OCI-LY7 (cell line): ENCODE results near the gene RRP9. TPM values are rescaled to one million over a fixed set of nuclear protein-coding genes. Genes with fewer than 3 reads are reported as not detected.

Experiments used
- BruUV-seq: library from RNA; stranded (reverse); fragments of 400-500 nt; replicated peaks from 2 replicates; lab custom pipeline; 2021; lab: Mats Ljungman, UMichigan
- CTCF ChIA-PET: fragments of 300-600 bp; sonication (Branson Sonifier 250); formaldehyde crosslinking; loops from one replicate; lab custom pipeline; 2022; ENCODE audit warnings: antibody characterized with exemption; ENCODE audit not compliant: unreplicated experiment; lab: Charles Lee
- POLR2A ChIA-PET: fragments of 300-600 bp; sonication (Branson Sonifier 250); formaldehyde crosslinking; loops from one replicate; lab custom pipeline; 2022; ENCODE audit warnings: antibody characterized with exemption; lab: Charles Lee
- DNase-seq: peaks from one replicate; pipeline ENCODE4 v3.0.0-alpha.2; 2015; ENCODE audit warnings: low spot score
- H2AFZ ChIP-seq: fragments of 200-600 bp; sonication (generic), shearing (Covaris generic); 2 replicates; pipeline ENCODE4 v1.6.1; 2014; ENCODE audit warnings: mild to moderate bottlenecking, antibody characterized with exemption, low read length, moderate library complexity
- H3K27ac ChIP-seq: fragments of 200-600 bp; sonication (generic); 2 replicates; pipeline ENCODE4 v1.5.1; 2014; ENCODE audit warnings: mixed run types, low read depth, mild to moderate bottlenecking, moderate library complexity, low read length, inconsistent platforms; ENCODE audit not compliant: poor library complexity, severe bottlenecking
- H3K36me3 ChIP-seq: fragments of 200-600 bp; sonication (generic); 2 replicates; pipeline ENCODE4 v1.6.1; 2014; ENCODE audit warnings: mild to moderate bottlenecking, antibody characterized with exemption, low read length, moderate library complexity, mixed read lengths; ENCODE audit not compliant: insufficient read depth
- H3K4me1 ChIP-seq: fragments of 200-600 bp; sonication (generic); 2 replicates; pipeline ENCODE4 v1.5.1; 2014; ENCODE audit warnings: mild to moderate bottlenecking, low read length; ENCODE audit not compliant: insufficient read depth, poor library complexity, severe bottlenecking
- H3K4me2 ChIP-seq: fragments of 200-600 bp; sonication (generic); 2 replicates; pipeline ENCODE4 v1.6.1; 2014; ENCODE audit warnings: mild to moderate bottlenecking, low read length
- H3K4me3 ChIP-seq: fragments of 200-600 bp; sonication (generic); 2 replicates; pipeline ENCODE4 v1.5.1; 2014; ENCODE audit warnings: mild to moderate bottlenecking, low read depth, low read length; ENCODE audit not compliant: poor library complexity, severe bottlenecking
- H3K79me2 ChIP-seq: fragments of 200-600 bp; sonication (generic); 2 replicates; pipeline ENCODE4 v1.6.1; 2016; ENCODE audit warnings: low read depth, mild to moderate bottlenecking, low read length, moderate library complexity, mixed read lengths; ENCODE audit not compliant: insufficient read depth
- H3K9me2 ChIP-seq: fragments of 200-600 bp; sonication (generic); 2 replicates; pipeline ENCODE4 v1.6.1; 2016; ENCODE audit warnings: mild to moderate bottlenecking, low read length, mixed read lengths; ENCODE audit not compliant: insufficient read depth
- H3K9me3 ChIP-seq: fragments of 200-600 bp; sonication (generic); 2 replicates; pipeline ENCODE4 v1.6.1; 2014; ENCODE audit warnings: mild to moderate bottlenecking, mixed run types, low read length, mixed read lengths
- H4K20me1 ChIP-seq: fragments of 200-600 bp; sonication (generic); 2 replicates; pipeline ENCODE4 v1.6.1; 2014; ENCODE audit warnings: mild to moderate bottlenecking, antibody characterized with exemption, low read length, moderate library complexity, mixed read lengths; ENCODE audit not compliant: insufficient read depth
- CTCF ChIP-seq: fragments of 200-600 bp; sonication (generic); conservative IDR thresholded peaks from 2 replicates; pipeline ENCODE4 v1.5.1; 2014; ENCODE audit warnings: mild to moderate bottlenecking, antibody characterized with exemption, low read length, moderate library complexity, mixed read lengths
- EZH2phosphoT487 ChIP-seq: fragments of 200-600 bp; sonication (generic); IDR thresholded peaks from 2 replicates; pipeline ENCODE4 v1.6.1; 2018; ENCODE audit warnings: low read depth, borderline replicate concordance, mild to moderate bottlenecking, mixed run types, antibody characterized with exemption, low read length, moderate library complexity, mixed read lengths
- intact Hi-C: fragments of 100-400 bp; cut with micrococcal nuclease; formaldehyde crosslinking; loops from one replicate; pipeline ENCODE4 v1.10.0; 2022; ENCODE audit not compliant: unreplicated experiment
- total RNA-seq, 2 experiments: library from RNA; depleted of rRNA in 1 of 2; stranded (reverse); fragments of >200 nt in 1 of 2; shearing (Covaris generic) in 1 of 2; gene quantifications; 2 replicates each; pipeline ENCODE4 v1.2.3, GENCODE V29; 2014 to 2022

The RRP9 gene
- total RNA-seq, 2 experiments from 2014 or later, result 34.4 to 41.1 TPM

DNA sequence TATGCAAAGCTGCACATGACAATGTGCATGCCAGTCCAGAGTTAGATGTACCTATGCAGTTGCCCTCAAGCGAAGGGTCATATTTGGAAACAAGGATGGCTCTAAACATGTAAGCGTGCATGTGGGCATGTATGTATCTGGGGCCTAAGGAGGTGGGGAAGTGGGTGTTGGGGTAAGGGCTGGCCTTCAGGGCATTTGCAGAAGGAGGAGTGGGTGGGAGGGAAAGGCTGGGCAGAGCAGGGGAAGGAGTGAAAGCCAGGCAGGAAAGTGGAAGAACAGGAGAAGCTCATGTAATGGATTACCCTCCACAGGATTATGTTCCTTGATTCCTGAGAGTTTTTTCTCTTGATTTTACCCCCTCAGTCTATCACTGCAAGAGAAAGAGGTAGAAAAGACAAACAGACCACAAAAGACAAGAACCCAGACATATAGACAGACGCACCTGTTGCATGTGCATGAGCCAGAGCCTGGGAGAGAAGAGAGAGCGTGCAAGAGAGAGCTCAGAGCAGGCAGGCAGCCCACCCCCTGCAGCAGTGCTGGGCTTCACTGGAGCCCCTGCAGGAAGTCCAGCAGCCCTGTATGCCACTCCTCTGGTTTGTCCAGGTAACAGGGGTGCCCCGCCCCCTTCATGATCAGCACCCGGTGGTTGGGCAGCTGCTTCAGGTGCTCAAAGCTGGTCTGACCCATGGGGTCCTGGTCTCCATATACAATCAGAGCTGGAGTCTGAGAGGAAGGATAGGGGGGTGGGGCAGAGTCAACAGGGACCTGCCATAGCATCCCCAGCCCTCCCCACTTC lies 27.4 kb upstream of the RRP9 start:
- Histone ChIP-seq H3K4me2 (no peak overlapping the region), H3K79me2 (no peaks in the 10 kb centered on the region), H3K4me1 (peaks cover 11% of the 10 kb centered on the region), H3K27ac (no peak overlapping the region), H3K36me3 (no peaks in the 10 kb centered on the region), H3K9me3 (no peaks in the 10 kb centered on the region), H4K20me1 (no peaks in the 10 kb centered on the region), H3K9me2 (no peaks in the 10 kb centered on the region), H3K4me3 (no peak overlapping the region), H2AFZ (no peak overlapping the region)
- TF ChIP-seq CTCF (no peak), EZH2phosphoT487 (no peak)
- POLR2A ChIA-PET, result no interaction called here
- intact Hi-C loops, result no loop called here
- TSS peak; percentile 75 for BruUV-seq
- no peak for DNase-seq
- CTCF ChIA-PET, result interaction anchor here (0.5 to 0.6 kb wide), 2 partner anchors 14 to 25 kb away, joined by 3 to 4 read pairs; no protein-coding TSS in a partner anchor

GRCh38 chr3:51968170-51968775 lies 26.6 kb upstream of the RRP9 start:
- Histone ChIP-seq H4K20me1 (no peaks in the 10 kb centered on the region), H3K27ac (no peak overlapping the region), H2AFZ (no peak overlapping the region), H3K4me2 (peak overlapping the region; percentile 45; the same call in 1 of the 2 replicates), H3K9me2 (no peaks in the 10 kb centered on the region), H3K36me3 (no peaks in the 10 kb centered on the region), H3K9me3 (no peaks in the 10 kb centered on the region), H3K4me3 (peak overlapping the region; percentile 51), H3K4me1 (peaks cover 10% of the 10 kb centered on the region), H3K79me2 (no peaks in the 10 kb centered on the region)
- no peak for DNase-seq
- ChIA-PET POLR2A (no interaction called here), CTCF (interaction anchor here (0.5 to 0.7 kb wide), 3 partner anchors 14 to 725 kb away, joined by 3 to 8 read pairs (median 4); no protein-coding TSS in a partner anchor)
- no peak for TF ChIP-seq CTCF
- 0 out of 2 replicates have a peak, but pooled peaks have one; percentile 12 for TF ChIP-seq EZH2phosphoT487
- BruUV-seq, result no TSS peak
- intact Hi-C loops, result no loop called here
